HepG2 (cell line): ENCODE data around the gene DPEP3. TPM values are rescaled to one million over a fixed set of nuclear protein-coding genes. Genes with fewer than 3 reads are reported as not detected.
A peak's percentile ranks its signal among the peaks of the same experiment; 100 is the strongest.

Source experiments
- AKAP8 ChIP-seq: sonication (generic); formaldehyde crosslinking; IDR thresholded peaks from 2 replicates; pipeline ENCODE4 v1.5.1; 2020; ENCODE audit warnings: mild to moderate bottlenecking, missing genetic modification reagents
- ASH2L ChIP-seq: fragments of 300-600, 200-600 bp; sonication (generic); IDR thresholded peaks from 2 replicates; pipeline ENCODE4 v1.7.0; 2017; ENCODE audit warnings: low read depth, mild to moderate bottlenecking, moderate library complexity, mixed read lengths, low read length; ENCODE audit not compliant: insufficient read length
- KDM5A ChIP-seq: fragments of 200-600 bp; sonication (generic); IDR thresholded peaks from 2 replicates; pipeline ENCODE4 v1.7.0; 2018; ENCODE audit warnings: antibody characterized with exemption, mild to moderate bottlenecking, low read length, borderline replicate concordance
- PHF8 ChIP-seq: sonication (generic); formaldehyde crosslinking; IDR thresholded peaks from 2 replicates; pipeline ENCODE4 v1.5.0; 2020; ENCODE audit warnings: missing genetic modification reagents
- PPARG ChIP-seq: conservative IDR thresholded peaks from 2 replicates; pipeline ENCODE4 v1.6.1; 2016; ENCODE audit warnings: missing biosample characterization, missing genetic modification reagents
- U2AF2 ChIP-seq: fragments of 200-400 bp; formaldehyde crosslinking; IDR thresholded peaks from 2 replicates; pipeline ENCODE4 v1.6.1; 2017; ENCODE audit warnings: low read depth, mild to moderate bottlenecking, low read length
- ZC3H4 ChIP-seq: sonication (generic); formaldehyde crosslinking; IDR thresholded peaks from 2 replicates; pipeline ENCODE4 v1.4.0; 2020; ENCODE audit warnings: missing genetic modification reagents, borderline replicate concordance
- ZFY ChIP-seq: sonication (generic); formaldehyde crosslinking; IDR thresholded peaks from 2 replicates; pipeline ENCODE4 v1.4.0; 2020; ENCODE audit warnings: missing genetic modification reagents
- polyA plus RNA-seq, 8 experiments: library from polyadenylated mRNA; depleted of rRNA in 3 of 8; stranded (reverse) in 7 of 8; unstranded in 1 of 8; fragments of >200 nt; fragmentation: Illumina TruSeq in 4 of 8; extraction: Trizol in 4 of 8; gene quantifications; 2 replicates each; pipeline versions ENCODE4 v1.2.1 to v1.2.3, GENCODE V29; 2011 to 2016; ENCODE audit warnings: low read depth in 4 of 8, missing spikeins in 1 of 8, mixed read lengths in 1 of 8; ENCODE audit not compliant: insufficient read depth in 1 of 8
- total RNA-seq, 5 experiments: library from RNA; depleted of rRNA; stranded (reverse); fragments of >200 nt; fragmentation: Illumina TruSeq; extraction: Trizol; gene quantifications; 2 replicates each; pipeline ENCODE4 v1.2.3, GENCODE V29; 2016; ENCODE audit warnings: low read depth in 1 of 5
- TF ChIP-seq, protein P1 (sequence below), 2 experiments: sonication (generic) in 1 of 2; formaldehyde crosslinking in 1 of 2; IDR thresholded peaks; 2 replicates each; pipeline versions ENCODE4 v1.5.1 to v1.6.1; 2011 to 2020; ENCODE audit warnings: borderline replicate concordance in 1 of 2, low read depth in 1 of 2, low read length in 1 of 2, mild to moderate bottlenecking in 1 of 2, missing genetic modification reagents in 1 of 2, moderate library complexity in 1 of 2
- TF ChIP-seq, protein P2 (sequence below): sonication (generic); formaldehyde crosslinking; IDR thresholded peaks from 2 replicates; pipeline ENCODE4 v1.4.0; 2020; ENCODE audit warnings: mild to moderate bottlenecking, missing genetic modification reagents
- TF ChIP-seq, protein P3 (sequence below): sonication (generic); formaldehyde crosslinking; IDR thresholded peaks from 2 replicates; pipeline ENCODE4 v1.4.0; 2020; ENCODE audit warnings: mild to moderate bottlenecking, missing genetic modification reagents
- TF ChIP-seq, protein P4 (sequence below): IDR thresholded peaks from 2 replicates; pipeline ENCODE4 v1.6.1; 2016; ENCODE audit warnings: missing genetic modification reagents, missing compliant biosample characterization
- TF ChIP-seq, protein P5 (sequence below): sonication (generic); formaldehyde crosslinking; IDR thresholded peaks from 2 replicates; pipeline ENCODE4 v1.8.1; 2023; ENCODE audit warnings: mild to moderate bottlenecking, inconsistent platforms, moderate library complexity, missing genetic modification reagents, borderline replicate concordance
- TF ChIP-seq, protein P6 (sequence below): sonication (generic); formaldehyde crosslinking; IDR thresholded peaks from 2 replicates; pipeline ENCODE4 v1.4.0; 2020; ENCODE audit warnings: mild to moderate bottlenecking, missing genetic modification reagents
- TF ChIP-seq, protein P7 (sequence below): sonication (generic); formaldehyde crosslinking; IDR thresholded peaks from 2 replicates; pipeline ENCODE4 v1.8.1; 2023; ENCODE audit warnings: mild to moderate bottlenecking, missing genetic modification reagents

DPEP3 gene
- total and polyA plus RNA-seq, 2 of the 13 experiments (the other 11 are each of a cell fraction or from before 2014, with no cell fraction given) = not detected

DNA sequence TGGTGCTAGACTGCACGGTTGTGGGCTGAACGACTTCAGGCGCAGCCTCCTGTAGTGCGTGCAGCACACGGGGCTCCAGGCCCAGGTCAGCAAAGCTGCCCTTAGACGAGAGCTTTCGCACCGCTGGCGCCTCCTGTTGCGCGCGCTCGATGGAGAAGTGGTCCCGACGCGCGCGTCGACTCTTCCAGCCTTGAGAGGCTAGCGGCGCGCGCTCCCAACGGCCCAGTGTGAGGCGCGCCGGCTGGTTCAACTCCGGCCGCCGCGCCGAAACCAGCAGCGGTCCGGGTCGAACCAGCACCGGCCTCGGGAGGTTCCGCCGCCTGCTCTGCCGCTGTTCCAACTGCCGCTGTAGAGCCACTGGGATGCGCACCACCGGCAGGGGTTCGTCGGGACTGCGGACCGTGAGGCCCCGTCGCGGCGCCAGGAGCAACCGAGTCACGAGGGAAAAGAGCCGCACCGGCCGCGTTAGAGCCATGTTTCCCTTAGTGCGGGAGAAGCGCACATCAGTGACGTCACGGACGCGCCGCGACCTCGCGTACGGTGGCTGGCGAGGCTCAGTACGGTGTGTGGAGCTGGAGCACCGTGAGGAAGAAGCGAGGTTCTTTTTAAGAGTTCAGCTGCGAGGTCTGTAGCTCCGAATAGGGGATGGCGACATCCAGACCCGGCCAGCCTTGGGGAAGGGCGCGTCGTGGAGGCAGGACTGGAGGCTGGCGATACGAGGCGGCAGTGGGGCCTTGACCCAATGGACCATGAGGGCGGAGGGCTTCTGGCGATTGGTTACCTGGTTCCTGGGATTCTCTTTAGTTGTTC is 42.6 kb upstream of the DPEP3 start, which contains the start of the genes DDX28 and DUS2 (continued):
- TF ChIP-seq, protein P1, sequence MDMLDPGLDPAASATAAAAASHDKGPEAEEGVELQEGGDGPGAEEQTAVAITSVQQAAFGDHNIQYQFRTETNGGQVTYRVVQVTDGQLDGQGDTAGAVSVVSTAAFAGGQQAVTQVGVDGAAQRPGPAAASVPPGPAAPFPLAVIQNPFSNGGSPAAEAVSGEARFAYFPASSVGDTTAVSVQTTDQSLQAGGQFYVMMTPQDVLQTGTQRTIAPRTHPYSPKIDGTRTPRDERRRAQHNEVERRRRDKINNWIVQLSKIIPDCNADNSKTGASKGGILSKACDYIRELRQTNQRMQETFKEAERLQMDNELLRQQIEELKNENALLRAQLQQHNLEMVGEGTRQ (IDR thresholded peaks at IDR 0.05; ENCODE audit: low read depth, low read length) = peak; percentile 3; the same call in 1 of the 2 replicates
- TF ChIP-seq, protein P1 (CRISPR knock-in tag; IDR thresholded peaks at IDR 0.05; ENCODE audit: borderline replicate concordance) = no peak; the same call in 1 of the 2 replicates
- TF ChIP-seq, protein P2, sequence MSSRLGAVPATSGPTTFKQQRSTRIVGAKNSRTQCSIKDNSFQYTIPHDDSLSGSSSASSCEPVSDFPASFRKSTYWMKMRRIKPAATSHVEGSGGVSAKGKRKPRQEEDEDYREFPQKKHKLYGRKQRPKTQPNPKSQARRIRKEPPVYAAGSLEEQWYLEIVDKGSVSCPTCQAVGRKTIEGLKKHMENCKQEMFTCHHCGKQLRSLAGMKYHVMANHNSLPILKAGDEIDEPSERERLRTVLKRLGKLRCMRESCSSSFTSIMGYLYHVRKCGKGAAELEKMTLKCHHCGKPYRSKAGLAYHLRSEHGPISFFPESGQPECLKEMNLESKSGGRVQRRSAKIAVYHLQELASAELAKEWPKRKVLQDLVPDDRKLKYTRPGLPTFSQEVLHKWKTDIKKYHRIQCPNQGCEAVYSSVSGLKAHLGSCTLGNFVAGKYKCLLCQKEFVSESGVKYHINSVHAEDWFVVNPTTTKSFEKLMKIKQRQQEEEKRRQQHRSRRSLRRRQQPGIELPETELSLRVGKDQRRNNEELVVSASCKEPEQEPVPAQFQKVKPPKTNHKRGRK (CRISPR knock-in tag) = no peak; the same call in 1 of the 2 replicates
- TF ChIP-seq PHF8 (CRISPR knock-in tag) = peak; percentile 98
- TF ChIP-seq, protein P3, sequence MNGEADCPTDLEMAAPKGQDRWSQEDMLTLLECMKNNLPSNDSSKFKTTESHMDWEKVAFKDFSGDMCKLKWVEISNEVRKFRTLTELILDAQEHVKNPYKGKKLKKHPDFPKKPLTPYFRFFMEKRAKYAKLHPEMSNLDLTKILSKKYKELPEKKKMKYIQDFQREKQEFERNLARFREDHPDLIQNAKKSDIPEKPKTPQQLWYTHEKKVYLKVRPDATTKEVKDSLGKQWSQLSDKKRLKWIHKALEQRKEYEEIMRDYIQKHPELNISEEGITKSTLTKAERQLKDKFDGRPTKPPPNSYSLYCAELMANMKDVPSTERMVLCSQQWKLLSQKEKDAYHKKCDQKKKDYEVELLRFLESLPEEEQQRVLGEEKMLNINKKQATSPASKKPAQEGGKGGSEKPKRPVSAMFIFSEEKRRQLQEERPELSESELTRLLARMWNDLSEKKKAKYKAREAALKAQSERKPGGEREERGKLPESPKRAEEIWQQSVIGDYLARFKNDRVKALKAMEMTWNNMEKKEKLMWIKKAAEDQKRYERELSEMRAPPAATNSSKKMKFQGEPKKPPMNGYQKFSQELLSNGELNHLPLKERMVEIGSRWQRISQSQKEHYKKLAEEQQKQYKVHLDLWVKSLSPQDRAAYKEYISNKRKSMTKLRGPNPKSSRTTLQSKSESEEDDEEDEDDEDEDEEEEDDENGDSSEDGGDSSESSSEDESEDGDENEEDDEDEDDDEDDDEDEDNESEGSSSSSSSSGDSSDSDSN (CRISPR knock-in tag) = peak; percentile 90
- peak; percentile 57 for TF ChIP-seq AKAP8 (CRISPR knock-in tag)
- TF ChIP-seq, protein P4, sequence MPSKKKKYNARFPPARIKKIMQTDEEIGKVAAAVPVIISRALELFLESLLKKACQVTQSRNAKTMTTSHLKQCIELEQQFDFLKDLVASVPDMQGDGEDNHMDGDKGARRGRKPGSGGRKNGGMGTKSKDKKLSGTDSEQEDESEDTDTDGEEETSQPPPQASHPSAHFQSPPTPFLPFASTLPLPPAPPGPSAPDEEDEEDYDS (CRISPR knock-in tag) = peak; percentile 60
- peak; percentile 83; the same call in 1 of the 2 replicates for TF ChIP-seq U2AF2
- TF ChIP-seq, protein P5, sequence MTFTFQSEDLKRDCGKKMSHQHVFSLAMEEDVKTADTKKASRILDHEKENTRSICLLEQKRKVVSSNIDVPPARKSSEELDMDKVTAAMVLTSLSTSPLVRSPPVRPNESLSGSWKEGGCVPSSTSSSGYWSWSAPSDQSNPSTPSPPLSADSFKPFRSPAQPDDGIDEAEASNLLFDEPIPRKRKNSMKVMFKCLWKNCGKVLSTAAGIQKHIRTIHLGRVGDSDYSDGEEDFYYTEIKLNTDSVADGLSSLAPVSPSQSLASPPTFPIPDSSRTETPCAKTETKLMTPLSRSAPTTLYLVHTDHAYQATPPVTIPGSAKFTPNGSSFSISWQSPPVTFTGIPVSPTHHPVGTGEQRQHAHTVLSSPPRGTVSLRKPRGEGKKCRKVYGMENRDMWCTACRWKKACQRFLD (CRISPR knock-in tag) = peak; percentile 98
- peak; percentile 100 for TF ChIP-seq KDM5A
- TF ChIP-seq ZFY (CRISPR knock-in tag) = peak; percentile 99
- TF ChIP-seq ZC3H4 (CRISPR knock-in tag) = no peak
- TF ChIP-seq, protein P6, sequence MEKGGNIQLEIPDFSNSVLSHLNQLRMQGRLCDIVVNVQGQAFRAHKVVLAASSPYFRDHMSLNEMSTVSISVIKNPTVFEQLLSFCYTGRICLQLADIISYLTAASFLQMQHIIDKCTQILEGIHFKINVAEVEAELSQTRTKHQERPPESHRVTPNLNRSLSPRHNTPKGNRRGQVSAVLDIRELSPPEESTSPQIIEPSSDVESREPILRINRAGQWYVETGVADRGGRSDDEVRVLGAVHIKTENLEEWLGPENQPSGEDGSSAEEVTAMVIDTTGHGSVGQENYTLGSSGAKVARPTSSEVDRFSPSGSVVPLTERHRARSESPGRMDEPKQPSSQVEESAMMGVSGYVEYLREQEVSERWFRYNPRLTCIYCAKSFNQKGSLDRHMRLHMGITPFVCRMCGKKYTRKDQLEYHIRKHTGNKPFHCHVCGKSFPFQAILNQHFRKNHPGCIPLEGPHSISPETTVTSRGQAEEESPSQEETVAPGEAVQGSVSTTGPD (CRISPR knock-in tag) = no peak
- no peak for TF ChIP-seq PPARG (CRISPR knock-in tag)
- TF ChIP-seq, protein P7, sequence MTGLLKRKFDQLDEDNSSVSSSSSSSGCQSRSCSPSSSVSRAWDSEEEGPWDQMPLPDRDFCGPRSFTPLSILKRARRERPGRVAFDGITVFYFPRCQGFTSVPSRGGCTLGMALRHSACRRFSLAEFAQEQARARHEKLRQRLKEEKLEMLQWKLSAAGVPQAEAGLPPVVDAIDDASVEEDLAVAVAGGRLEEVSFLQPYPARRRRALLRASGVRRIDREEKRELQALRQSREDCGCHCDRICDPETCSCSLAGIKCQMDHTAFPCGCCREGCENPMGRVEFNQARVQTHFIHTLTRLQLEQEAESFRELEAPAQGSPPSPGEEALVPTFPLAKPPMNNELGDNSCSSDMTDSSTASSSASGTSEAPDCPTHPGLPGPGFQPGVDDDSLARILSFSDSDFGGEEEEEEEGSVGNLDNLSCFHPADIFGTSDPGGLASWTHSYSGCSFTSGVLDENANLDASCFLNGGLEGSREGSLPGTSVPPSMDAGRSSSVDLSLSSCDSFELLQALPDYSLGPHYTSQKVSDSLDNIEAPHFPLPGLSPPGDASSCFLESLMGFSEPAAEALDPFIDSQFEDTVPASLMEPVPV = peak; percentile 98; the same call in 1 of the 2 replicates
- peak; percentile 99 for TF ChIP-seq ASH2L
